SKM-1 treated with dmso at 0.1 percent for 144 hours (cell line): ENCODE measurements around the gene ANTXR1.

Source experiments
- DNase-seq: peaks from one replicate; lab custom pipeline; 2025; ENCODE audit not compliant: unreplicated experiment; lab: John Stamatoyannopoulos, UW

Gene ANTXR1

DNA sequence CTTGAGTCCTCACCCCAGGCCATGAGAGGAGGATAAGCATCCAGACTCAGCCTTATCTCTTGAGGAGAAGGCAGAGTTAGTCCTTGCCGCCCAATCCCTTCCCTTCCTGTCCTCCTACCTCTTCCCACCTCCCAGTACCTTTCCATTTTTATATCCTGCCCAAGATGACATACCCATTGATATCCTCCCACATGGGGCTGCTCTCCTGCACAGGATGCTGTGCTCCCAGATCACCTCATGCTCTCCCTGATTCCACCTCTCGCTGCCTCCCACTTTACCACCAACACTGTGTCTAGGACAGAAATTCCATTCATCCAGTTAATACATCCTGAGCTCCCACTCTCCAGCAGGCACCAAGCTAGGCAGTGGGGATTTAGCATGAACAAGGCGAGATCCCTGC is 191.7 kb downstream of the ANTXR1 start:
- no peak for DNase-seq

DNA sequence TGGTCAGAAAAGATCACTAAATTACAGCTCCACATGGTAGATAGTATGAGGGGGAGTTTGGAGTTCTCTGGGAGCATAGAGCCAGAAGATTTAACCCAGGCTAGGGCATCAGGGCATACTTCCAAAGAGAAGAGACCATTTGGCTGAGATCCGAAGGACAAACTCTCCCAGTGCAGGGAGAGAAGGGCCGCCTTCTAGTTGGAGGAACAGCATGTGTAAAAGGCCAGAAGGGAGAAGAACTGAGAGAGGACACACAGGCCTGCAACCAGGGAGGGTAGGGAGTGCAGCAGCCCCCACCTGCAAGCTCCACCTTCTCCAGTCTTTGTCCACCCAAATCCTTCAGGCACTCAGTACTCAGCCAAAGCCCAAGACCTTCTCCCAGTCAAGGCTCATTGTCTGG is 192.1 kb downstream of the ANTXR1 start:
- DNase-seq, result no peak

GRCh38 chr2:69205491-69205890 is 192.5 kb downstream of the ANTXR1 start:
- DNase-seq, result no peak

- no peak for DNase-seq
Measured at GRCh38 chr2:69208023-69208595, 195.1 kb downstream of the ANTXR1 start.

DNA sequence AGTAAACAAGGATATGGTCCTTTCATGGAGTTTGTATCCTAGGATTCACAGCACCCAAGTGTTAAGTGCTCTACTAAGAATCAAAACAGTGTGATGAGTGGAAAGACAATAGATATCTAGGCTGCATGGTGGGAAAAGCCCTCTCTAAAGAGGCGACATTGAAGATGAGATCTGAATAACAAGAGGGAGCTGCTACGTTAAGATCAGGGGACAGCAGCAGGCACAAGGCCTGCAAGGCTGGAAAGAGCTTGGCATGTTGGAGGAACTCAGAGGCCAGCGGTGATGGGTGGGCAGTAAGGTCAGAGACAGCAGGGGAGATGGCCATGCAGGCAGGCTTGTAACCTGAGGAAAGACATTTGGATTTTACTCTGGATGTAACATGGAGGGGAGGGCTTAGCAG is 196.5 kb downstream of the ANTXR1 start:
- DNase-seq, result no peak

GRCh38 chr2:69210385-69210784 is 197.4 kb downstream of the ANTXR1 start:
- no peak for DNase-seq

DNA sequence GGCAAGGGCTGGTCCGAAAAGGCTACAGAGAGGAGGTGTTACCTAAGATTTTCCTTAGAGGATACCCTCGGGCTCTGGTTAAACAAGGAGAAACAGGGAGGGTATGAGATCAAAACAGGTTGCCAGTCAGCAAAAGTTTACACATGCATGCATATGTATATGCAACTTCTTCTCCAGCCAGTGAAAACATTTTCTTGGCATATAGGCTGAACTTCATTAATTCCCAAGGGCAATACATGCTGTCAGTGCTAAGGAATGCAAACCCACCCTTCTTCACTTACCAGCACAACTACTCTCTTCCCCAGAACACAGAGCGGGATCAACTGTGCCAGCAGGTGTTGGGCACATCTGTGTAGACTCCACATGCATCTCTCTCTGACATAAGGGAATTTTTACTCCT is 198.1 kb downstream of the ANTXR1 start:
- no peak for DNase-seq

- DNase-seq, result no peak
Measured at GRCh38 chr2:69211686-69212085, 198.7 kb downstream of the ANTXR1 start.

GRCh38 chr2:69212238-69213028 is 199.5 kb downstream of the ANTXR1 start:
- no peak for DNase-seq

DNA sequence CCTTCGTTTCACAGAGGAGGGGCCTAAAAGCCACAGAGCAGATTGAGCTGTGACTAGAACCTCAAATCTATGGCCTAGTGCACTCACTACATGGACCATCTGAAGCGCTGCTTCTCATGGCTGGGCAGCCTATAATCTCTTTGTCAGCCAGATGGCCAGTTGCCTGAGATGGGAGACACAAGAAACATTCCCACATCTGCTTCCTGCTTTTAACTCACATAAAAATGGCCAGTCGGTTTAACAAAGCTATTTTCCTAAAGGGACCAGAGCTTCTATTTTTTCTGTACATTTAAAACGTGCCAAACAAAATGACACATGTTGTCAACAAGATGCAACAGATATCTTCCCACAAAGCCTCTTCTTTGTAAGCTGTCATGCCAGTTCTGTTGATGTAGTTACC is 200.2 kb downstream of the ANTXR1 start:
- no peak for DNase-seq

DNA sequence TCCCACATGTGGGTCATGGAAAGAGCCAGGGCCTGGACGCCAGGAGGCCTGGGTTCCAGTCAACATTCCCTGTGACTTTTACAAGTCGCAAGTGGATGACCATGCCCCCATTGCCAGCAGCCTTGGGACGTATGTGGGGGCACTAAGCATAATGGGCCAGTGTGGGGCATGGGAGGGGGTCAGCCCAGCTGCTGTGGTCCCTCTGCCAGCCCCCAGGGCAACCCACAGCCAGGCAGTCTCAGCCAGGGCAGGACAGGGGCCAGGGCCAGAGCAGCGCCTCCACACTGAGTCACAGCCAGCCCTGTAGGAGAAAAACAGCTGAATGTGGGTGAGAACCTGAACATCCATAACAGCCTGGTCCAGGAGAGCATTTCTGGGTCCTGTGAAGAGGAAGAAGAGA is 200.8 kb downstream of the ANTXR1 start:
- DNase-seq, result no peak

DNA sequence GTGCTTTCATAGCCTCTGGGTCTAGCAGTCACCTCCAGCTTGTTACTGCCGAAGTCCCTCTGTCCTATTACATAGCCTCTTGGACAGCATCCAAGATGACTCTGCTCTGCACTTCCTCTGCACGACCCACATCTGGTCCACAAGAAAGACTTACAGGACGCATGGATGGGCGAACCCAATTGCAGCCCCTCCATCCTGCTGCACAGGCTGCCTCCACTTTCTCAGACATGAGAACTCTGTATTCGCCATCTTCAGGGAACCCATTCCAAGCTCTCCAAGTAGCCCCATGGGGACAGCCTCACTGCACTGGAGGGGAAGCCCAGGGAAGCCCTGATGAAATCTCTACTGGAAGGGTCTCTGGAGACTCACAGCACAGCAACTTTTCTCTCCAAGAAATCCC is 201.9 kb downstream of the ANTXR1 start:
- DNase-seq, result no peak

DNA sequence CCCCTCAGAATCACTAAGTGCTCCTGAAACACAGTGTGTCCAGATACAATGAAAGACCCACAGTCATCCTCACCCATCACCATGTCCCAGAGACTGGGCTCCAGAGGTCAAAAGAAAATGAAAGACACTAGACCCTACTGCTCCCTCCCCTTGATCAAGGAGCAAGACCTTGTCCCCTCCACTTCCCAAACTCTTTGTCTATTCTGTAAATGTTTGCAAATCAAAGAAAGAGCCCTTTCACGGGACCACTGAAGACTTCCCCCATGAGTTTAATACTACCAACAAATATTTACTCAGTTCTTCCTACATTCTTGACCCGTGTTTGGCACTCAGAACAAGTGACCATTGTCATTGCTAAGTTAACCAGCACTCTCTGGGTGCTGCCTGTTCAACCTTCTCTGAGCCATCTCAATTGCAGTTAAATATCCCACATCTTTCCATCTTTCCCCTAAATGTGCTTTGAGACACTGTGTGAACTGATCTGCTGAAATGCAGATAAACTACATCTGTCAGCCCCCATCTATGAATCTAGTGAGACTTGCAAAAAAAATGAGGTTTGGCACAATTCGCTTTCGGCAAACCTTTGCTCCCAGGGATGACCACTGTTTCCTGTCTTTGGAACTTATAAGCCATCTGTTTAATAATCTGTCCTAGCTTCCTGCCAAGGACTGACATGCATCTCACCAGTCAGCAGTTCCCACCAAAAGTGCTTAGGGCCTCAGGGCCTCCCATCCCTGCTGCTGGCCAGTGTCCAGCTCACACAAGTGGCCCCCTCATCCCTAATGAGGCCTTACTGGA is 203.8 kb downstream of the ANTXR1 start:
- no peak for DNase-seq

GRCh38 chr2:69217333-69218080 is 204.5 kb downstream of the ANTXR1 start:
- no peak for DNase-seq

DNA sequence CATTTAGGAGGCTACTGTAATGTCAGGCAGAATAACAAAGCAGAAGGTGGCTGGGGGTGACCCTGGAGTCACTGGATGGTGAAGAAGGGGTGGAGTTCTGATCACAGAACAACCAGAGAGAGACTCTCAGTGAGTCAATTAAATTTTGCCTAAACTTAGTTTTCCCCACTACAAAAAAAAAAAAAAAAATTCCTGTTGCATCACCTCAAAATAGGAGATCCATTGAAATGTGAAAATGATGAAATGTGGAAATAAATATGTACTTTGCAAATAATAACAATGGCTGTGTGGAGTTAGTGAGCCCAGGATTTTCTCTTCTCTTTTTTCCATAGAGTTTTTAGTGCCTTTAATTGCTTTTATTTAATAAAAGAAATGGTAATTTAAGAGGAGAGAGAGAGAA is 208.5 kb downstream of the ANTXR1 start:
- no peak for DNase-seq

- DNase-seq, result no peak
Measured at GRCh38 chr2:69221960-69222751, 209.2 kb downstream of the ANTXR1 start.

- no peak for DNase-seq
Measured at GRCh38 chr2:69222953-69223658, 210.1 kb downstream of the ANTXR1 start.

GRCh38 chr2:69223759-69224511 is 211.0 kb downstream of the ANTXR1 start:
- DNase-seq, result no peak

GRCh38 chr2:69224512-69224837 is 211.5 kb downstream of the ANTXR1 start:
- no peak for DNase-seq
